Heart left ventricle (tissue), 13 donors: ENCODE results near the gene S100A16.

Experiments
- POLR2A ChIP-seq, 2 donors: fragments of 450-650 bp; IDR thresholded peaks; one replicate each; pipeline ENCODE4 v1.6.1; 2017; ENCODE audit warnings: antibody characterized with exemption in 2 of 2, mild to moderate bottlenecking in 2 of 2, moderate library complexity in 2 of 2
- TF ChIP-seq, protein P1 (sequence below), 12 donors: fragments of 200-600 bp; sonication (generic) in 4 of 12; IDR thresholded peaks; one replicate each; pipeline versions ENCODE4 v1.5.0 to v1.8.0; 2018 to 2022; ENCODE audit warnings: antibody characterized with exemption in 12 of 12, mild to moderate bottlenecking in 5 of 12
- donor health status: ischemic (EF 13 %, LVEDD 7.1; RV severe dilation, severe dysfunction).
- donor health status: DM: no; HTN: yes; CAD: no.
- donor health status: DM: no; HTN: no; CAD: no.
- donor health status: ischemic (EF 25% LVEDD 6.9; RV normal size, moderate dysfunction).
- donor health status: ischemic (EF 25% LVEDD 5.7; RV mildly dilated, moderate dysfunction).
- donor health status: ischemic (EF 35%, LVEDD 5.7; RV mildly dilated, moderate dysfunction).
- donor health status: nonischemic (EF 11% LVEDD 7.7; RV severe dilation, severe dysfunction).
- donor health status: DM: yes; HTN: yes; CAD: no.
- donor health status: PGD.
- donor health status: ischemic (EF 29% LVEDD 5.4; RV normal size, mild dysfunction).
- donor health status: nonischemic (EF 23%, LVEDD 6.1; RV moderate dilation, normal function).

DNA sequence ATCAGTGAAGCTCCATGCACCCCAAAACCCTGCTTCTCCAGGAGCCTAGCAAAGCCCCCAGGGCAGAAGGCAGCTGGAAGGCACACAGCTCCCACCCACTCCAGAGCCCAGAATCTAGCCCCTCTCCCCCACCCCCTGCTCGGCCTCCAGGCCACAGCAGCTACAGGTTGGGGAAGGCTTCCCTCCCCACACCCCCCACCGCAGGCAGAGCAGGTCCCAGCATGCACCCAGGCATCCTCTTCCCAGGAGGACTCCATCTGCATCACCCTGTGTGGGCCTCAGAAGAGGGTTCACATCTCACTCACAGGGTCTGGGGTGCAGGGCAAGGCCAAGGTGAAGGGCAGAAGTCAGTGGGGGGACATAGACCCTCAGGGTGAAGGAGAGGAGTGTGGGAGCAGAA, 2.5 kb upstream of the S100A16 start:
- TF ChIP-seq, protein P1, sequence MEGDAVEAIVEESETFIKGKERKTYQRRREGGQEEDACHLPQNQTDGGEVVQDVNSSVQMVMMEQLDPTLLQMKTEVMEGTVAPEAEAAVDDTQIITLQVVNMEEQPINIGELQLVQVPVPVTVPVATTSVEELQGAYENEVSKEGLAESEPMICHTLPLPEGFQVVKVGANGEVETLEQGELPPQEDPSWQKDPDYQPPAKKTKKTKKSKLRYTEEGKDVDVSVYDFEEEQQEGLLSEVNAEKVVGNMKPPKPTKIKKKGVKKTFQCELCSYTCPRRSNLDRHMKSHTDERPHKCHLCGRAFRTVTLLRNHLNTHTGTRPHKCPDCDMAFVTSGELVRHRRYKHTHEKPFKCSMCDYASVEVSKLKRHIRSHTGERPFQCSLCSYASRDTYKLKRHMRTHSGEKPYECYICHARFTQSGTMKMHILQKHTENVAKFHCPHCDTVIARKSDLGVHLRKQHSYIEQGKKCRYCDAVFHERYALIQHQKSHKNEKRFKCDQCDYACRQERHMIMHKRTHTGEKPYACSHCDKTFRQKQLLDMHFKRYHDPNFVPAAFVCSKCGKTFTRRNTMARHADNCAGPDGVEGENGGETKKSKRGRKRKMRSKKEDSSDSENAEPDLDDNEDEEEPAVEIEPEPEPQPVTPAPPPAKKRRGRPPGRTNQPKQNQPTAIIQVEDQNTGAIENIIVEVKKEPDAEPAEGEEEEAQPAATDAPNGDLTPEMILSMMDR (IDR thresholded peaks at IDR 0.05): no peak
- no peak for TF ChIP-seq POLR2A (IDR thresholded peaks at IDR 0.05)
